ENCODE results near the gene CYP2C19. TPM values are rescaled to one million over a fixed set of nuclear protein-coding genes. Genes with fewer than 3 reads are reported as not detected.

CYP2C19 gene
- total RNA-seq: not detected in 2 replicates
- total RNA-seq (2013): not detected
- not detected in 2 replicates for polyA plus RNA-seq
- not detected in 2 replicates for polyA minus RNA-seq

DNA sequence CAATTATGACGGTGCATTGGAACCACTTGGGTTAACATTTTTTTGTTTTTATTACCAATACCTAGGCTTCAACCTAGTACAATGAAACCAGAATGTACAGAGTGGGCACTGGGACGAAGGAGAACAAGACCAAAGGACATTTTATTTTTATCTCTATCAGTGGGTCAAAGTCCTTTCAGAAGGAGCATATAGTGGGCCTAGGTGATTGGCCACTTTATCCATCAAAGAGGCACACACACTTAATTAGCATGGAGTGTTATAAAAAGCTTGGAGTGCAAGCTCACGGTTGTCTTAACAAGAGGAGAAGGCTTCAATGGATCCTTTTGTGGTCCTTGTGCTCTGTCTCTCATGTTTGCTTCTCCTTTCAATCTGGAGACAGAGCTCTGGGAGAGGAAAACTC, at the start of gene CYP2C19:
CYP2C19 (plus strand) TSS at position 289 of the 400 bp plus-strand sequence; CDS start at position 314, 25 bp downstream.
- Histone ChIP-seq H2AFZ (ENCODE audit: insufficient read depth, low read depth, low read length, poor library complexity, severe bottlenecking) (no peak within 1 kb of the TSS), H3K9me3 (ENCODE audit: control extremely low read depth in 1 of 3, control insufficient read depth in 2 of 3, insufficient read depth in 1 of 3, low read length in 2 of 3) (peaks cover 0 to 8% (median 1%) of the 10 kb centered on the region in 3 donors), H3K4me2 (replicated peaks; ENCODE audit: low read depth, low read length, poor library complexity, severe bottlenecking) (no peak within 1 kb of the TSS), H3K4me1 (ENCODE audit: control insufficient read depth in 2 of 2, insufficient read depth in 2 of 2, low read length in 2 of 2) (no peaks in the 10 kb centered on the region), H3K27me3 (replicated peaks in 1 of 4; ENCODE audit: control extremely low read depth in 1 of 4, control insufficient read depth in 3 of 4, insufficient read depth in 4 of 4, low read length in 3 of 4) (no peaks in the 10 kb centered on the region), H3K36me3 (replicated peaks in 1 of 2; ENCODE audit: control extremely low read depth in 1 of 2, control insufficient read depth in 1 of 2, extremely low read depth in 1 of 2, insufficient read depth in 2 of 2, low read length in 1 of 2) (no peaks in the 10 kb centered on the region), H3K9ac (ENCODE audit: low read length) (no peak within 1 kb of the TSS), H3K4me3 (ENCODE audit: control extremely low read depth in 1 of 5, extremely low read depth in 1 of 5, insufficient read depth in 1 of 5, low read depth in 2 of 5, low read length in 4 of 5) (no peak within 1 kb of the TSS), H4K20me1 (ENCODE audit: control insufficient read depth, insufficient read depth, low read length, poor library complexity, severe bottlenecking) (no peaks in the 10 kb centered on the region), H3K79me2 (ENCODE audit: control insufficient read depth, insufficient read depth, low read length) (no peaks in the 10 kb centered on the region), H3K27ac (ENCODE audit: low read length in 2 of 2) (no peak within 1 kb of the TSS)
- no peak within 1 kb of the TSS for H3K27ac Mint-ChIP-seq
- DNase-seq (no peak), ATAC-seq (ENCODE audit: low read depth) (no peak)
- CTCF ChIA-PET: no interaction called here
- intact Hi-C loops (cut with micrococcal nuclease): no loop called here
- H3K4me1 Mint-ChIP-seq: no peaks in the 10 kb centered on the region
- no CpG with 5 or more reads among the region's 3 CpGs for WGBS (ENCODE audit: insufficient coverage)
- no peak within 1 kb of the TSS for H3K4me3 Mint-ChIP-seq
- POLR2A ChIA-PET: no interaction called here
- no peaks in the 10 kb centered on the region for H3K27me3 Mint-ChIP-seq
- H3K9me3 Mint-ChIP-seq (ENCODE audit: insufficient read depth): no peaks in the 10 kb centered on the region
- no peak for TF ChIP-seq EZH2 (IDR thresholded peaks at IDR 0.05; ENCODE audit: borderline replicate concordance, insufficient read depth, low read depth, low read length, poor library complexity, severe bottlenecking)
- TF ChIP-seq, protein P1, sequence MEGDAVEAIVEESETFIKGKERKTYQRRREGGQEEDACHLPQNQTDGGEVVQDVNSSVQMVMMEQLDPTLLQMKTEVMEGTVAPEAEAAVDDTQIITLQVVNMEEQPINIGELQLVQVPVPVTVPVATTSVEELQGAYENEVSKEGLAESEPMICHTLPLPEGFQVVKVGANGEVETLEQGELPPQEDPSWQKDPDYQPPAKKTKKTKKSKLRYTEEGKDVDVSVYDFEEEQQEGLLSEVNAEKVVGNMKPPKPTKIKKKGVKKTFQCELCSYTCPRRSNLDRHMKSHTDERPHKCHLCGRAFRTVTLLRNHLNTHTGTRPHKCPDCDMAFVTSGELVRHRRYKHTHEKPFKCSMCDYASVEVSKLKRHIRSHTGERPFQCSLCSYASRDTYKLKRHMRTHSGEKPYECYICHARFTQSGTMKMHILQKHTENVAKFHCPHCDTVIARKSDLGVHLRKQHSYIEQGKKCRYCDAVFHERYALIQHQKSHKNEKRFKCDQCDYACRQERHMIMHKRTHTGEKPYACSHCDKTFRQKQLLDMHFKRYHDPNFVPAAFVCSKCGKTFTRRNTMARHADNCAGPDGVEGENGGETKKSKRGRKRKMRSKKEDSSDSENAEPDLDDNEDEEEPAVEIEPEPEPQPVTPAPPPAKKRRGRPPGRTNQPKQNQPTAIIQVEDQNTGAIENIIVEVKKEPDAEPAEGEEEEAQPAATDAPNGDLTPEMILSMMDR (IDR thresholded peaks at IDR 0.05): no peak

DNA sequence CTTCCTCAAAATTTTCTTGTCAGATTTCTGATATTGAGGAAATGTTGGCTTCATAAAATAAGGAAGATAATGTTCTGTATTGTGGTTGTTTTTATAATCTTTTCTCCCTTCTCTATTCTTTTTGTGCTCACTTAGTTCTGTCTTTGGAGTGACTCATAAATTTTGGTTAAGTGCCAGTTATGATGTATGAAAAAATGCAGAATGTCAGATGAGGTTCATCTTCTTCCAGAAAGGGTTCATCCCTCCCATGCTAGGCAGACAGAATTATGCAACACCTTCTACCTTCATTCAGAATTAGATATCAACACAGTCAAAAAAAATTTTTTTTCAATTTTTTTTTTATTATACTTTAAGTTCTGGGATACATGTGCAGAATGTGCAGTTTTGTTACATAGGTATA, 36.6 kb upstream of the CYP2C19 start:
- CTCF ChIA-PET: no interaction called here
- DNase-seq (no peak), ATAC-seq (ENCODE audit: low read depth) (no peak)
- peaks cover 11% of the 10 kb centered on the region for H3K27me3 Mint-ChIP-seq
- no peaks in the 10 kb centered on the region for H3K9me3 Mint-ChIP-seq (ENCODE audit: insufficient read depth)
- Histone ChIP-seq H2AFZ (ENCODE audit: insufficient read depth, low read depth, low read length, poor library complexity, severe bottlenecking) (no peak overlapping the region), H3K27ac (ENCODE audit: low read length in 2 of 2) (no peak overlapping the region), H3K4me3 (ENCODE audit: control extremely low read depth in 1 of 5, extremely low read depth in 1 of 5, insufficient read depth in 1 of 5, low read depth in 2 of 5, low read length in 4 of 5) (no peak overlapping the region), H3K4me1 (ENCODE audit: control insufficient read depth in 2 of 2, insufficient read depth in 2 of 2, low read length in 2 of 2) (no peaks in the 10 kb centered on the region), H3K36me3 (replicated peaks in 1 of 2; ENCODE audit: control extremely low read depth in 1 of 2, control insufficient read depth in 1 of 2, extremely low read depth in 1 of 2, insufficient read depth in 2 of 2, low read length in 1 of 2) (no peaks in the 10 kb centered on the region), H3K9ac (ENCODE audit: low read length) (no peak overlapping the region), H3K27me3 (replicated peaks in 1 of 4; ENCODE audit: control extremely low read depth in 1 of 4, control insufficient read depth in 3 of 4, insufficient read depth in 4 of 4, low read length in 3 of 4) (no peaks in the 10 kb centered on the region), H3K79me2 (ENCODE audit: control insufficient read depth, insufficient read depth, low read length) (no peaks in the 10 kb centered on the region), H4K20me1 (ENCODE audit: control insufficient read depth, insufficient read depth, low read length, poor library complexity, severe bottlenecking) (no peaks in the 10 kb centered on the region), H3K9me3 (ENCODE audit: control extremely low read depth in 1 of 3, control insufficient read depth in 2 of 3, insufficient read depth in 1 of 3, low read length in 2 of 3) (no peaks in the 10 kb centered on the region), H3K4me2 (replicated peaks; ENCODE audit: low read depth, low read length, poor library complexity, severe bottlenecking) (no peak overlapping the region)
- no peak overlapping the region for H3K4me3 Mint-ChIP-seq
- intact Hi-C loops (cut with micrococcal nuclease): no loop called here
- POLR2A ChIA-PET: no interaction called here
- H3K4me1 Mint-ChIP-seq: no peaks in the 10 kb centered on the region
- TF ChIP-seq, protein P1 (IDR thresholded peaks at IDR 0.05): no peak
- no peak for TF ChIP-seq EZH2 (IDR thresholded peaks at IDR 0.05; ENCODE audit: borderline replicate concordance, insufficient read depth, low read depth, low read length, poor library complexity, severe bottlenecking)
- H3K27ac Mint-ChIP-seq: no peak overlapping the region
